HepG2 (cell line): Measurements from ENCODE around the gene ENO3. TPM values are rescaled to one million over a fixed set of nuclear protein-coding genes. Genes with fewer than 3 reads are reported as not detected.
A peak's percentile ranks its signal among the peaks of the same experiment; 100 is the strongest.

Experiments used
- EHMT2 ChIP-seq: fragments of 200-600 bp; sonication (generic); IDR thresholded peaks from 2 replicates; pipeline ENCODE4 v1.7.0; 2017; ENCODE audit warnings: antibody characterized with exemption, low read depth, low read length, borderline replicate concordance
- ELF3 ChIP-seq: IDR thresholded peaks from 2 replicates; pipeline ENCODE4 v1.6.1; 2016; ENCODE audit warnings: missing genetic modification reagents, missing compliant biosample characterization
- FOXK1 ChIP-seq: sonication (generic); formaldehyde crosslinking; IDR thresholded peaks from 2 replicates; pipeline ENCODE4 v1.4.0; 2020; ENCODE audit warnings: low read depth, missing genetic modification reagents, borderline replicate concordance
- GPBP1L1 ChIP-seq: sonication (generic); formaldehyde crosslinking; IDR thresholded peaks from 2 replicates; pipeline ENCODE4 v1.5.0; 2020; ENCODE audit warnings: mild to moderate bottlenecking, missing genetic modification reagents
- HOXA5 ChIP-seq: sonication (generic); formaldehyde crosslinking; IDR thresholded peaks from 2 replicates; pipeline ENCODE4 v1.4.0; 2020; ENCODE audit warnings: missing genetic modification reagents
- KLF6 ChIP-seq: IDR thresholded peaks from 2 replicates; pipeline ENCODE4 v1.8.0; 2016; ENCODE audit warnings: missing biosample characterization, missing genetic modification reagents
- NFE2 ChIP-seq: sonication (generic); formaldehyde crosslinking; IDR thresholded peaks from 2 replicates; pipeline ENCODE4 v1.4.0; 2020; ENCODE audit warnings: missing genetic modification reagents
- NR2F6 ChIP-seq, 2 experiments: IDR thresholded peaks; 2 replicates each; pipeline ENCODE4 v1.6.1; 2016; ENCODE audit warnings: antibody characterized with exemption in 1 of 2, mild to moderate bottlenecking in 1 of 2
- PCBP2 ChIP-seq: fragments of 200-400 bp; formaldehyde crosslinking; optimal IDR thresholded peaks from 2 replicates; pipeline ENCODE3; 2018; ENCODE audit warnings: low read length, low read depth; ENCODE audit not compliant: poor library complexity, severe bottlenecking
- SMAD3 ChIP-seq: sonication (generic); formaldehyde crosslinking; IDR thresholded peaks from 2 replicates; pipeline ENCODE4 v1.4.0; 2020; ENCODE audit warnings: missing genetic modification reagents
- SNRNP70 ChIP-seq: fragments of 200-400 bp; formaldehyde crosslinking; IDR thresholded peaks from 2 replicates; pipeline ENCODE4 v1.6.1; 2017; ENCODE audit warnings: mild to moderate bottlenecking, low read depth, low read length, moderate library complexity
- STAG1 ChIP-seq: sonication (generic); formaldehyde crosslinking; IDR thresholded peaks from 2 replicates; pipeline ENCODE4 v1.4.0; 2020; ENCODE audit warnings: missing genetic modification reagents
- TERF1 ChIP-seq: sonication (generic); formaldehyde crosslinking; IDR thresholded peaks from 2 replicates; pipeline ENCODE4 v1.8.0; 2022; ENCODE audit warnings: mild to moderate bottlenecking, missing genetic modification reagents, moderate library complexity
- ZBTB4 ChIP-seq: sonication (generic); formaldehyde crosslinking; IDR thresholded peaks from 2 replicates; pipeline ENCODE4 v1.4.0; 2020; ENCODE audit warnings: missing genetic modification reagents, mild to moderate bottlenecking, borderline replicate concordance
- ZHX1 ChIP-seq: sonication (generic); formaldehyde crosslinking; IDR thresholded peaks from 2 replicates; pipeline ENCODE4 v1.8.1; 2022; ENCODE audit warnings: low read depth, mild to moderate bottlenecking, missing genetic modification reagents
- ZMYM2 ChIP-seq: sonication (generic); formaldehyde crosslinking; IDR thresholded peaks from 2 replicates; pipeline ENCODE4 v1.8.0; 2022; ENCODE audit warnings: mild to moderate bottlenecking, missing genetic modification reagents
- ZNF451 ChIP-seq: sonication (generic); formaldehyde crosslinking; IDR thresholded peaks from 2 replicates; pipeline ENCODE4 v1.5.0; 2020; ENCODE audit warnings: mild to moderate bottlenecking, missing genetic modification reagents
- ZNF563 ChIP-seq: sonication (generic); formaldehyde crosslinking; IDR thresholded peaks from 2 replicates; pipeline ENCODE4 v1.8.0; 2022; ENCODE audit warnings: mild to moderate bottlenecking, moderate library complexity, missing genetic modification reagents
- ZNF768 ChIP-seq: sonication (generic); formaldehyde crosslinking; IDR thresholded peaks from 2 replicates; pipeline ENCODE4 v1.4.0; 2020; ENCODE audit warnings: missing genetic modification reagents
- ZNF775 ChIP-seq: sonication (generic); formaldehyde crosslinking; IDR thresholded peaks from 2 replicates; pipeline ENCODE4 v1.4.0; 2020; ENCODE audit warnings: missing genetic modification reagents, mild to moderate bottlenecking, moderate library complexity, borderline replicate concordance
- ZSCAN21 ChIP-seq: sonication (generic); formaldehyde crosslinking; IDR thresholded peaks from 2 replicates; pipeline ENCODE4 v1.8.0; 2022; ENCODE audit warnings: mild to moderate bottlenecking, missing genetic modification reagents, moderate library complexity, borderline replicate concordance
- polyA plus RNA-seq, 8 experiments: library from polyadenylated mRNA; depleted of rRNA in 3 of 8; stranded (reverse) in 7 of 8; unstranded in 1 of 8; fragments of >200 nt; fragmentation: Illumina TruSeq in 4 of 8; extraction: Trizol in 4 of 8; gene quantifications; 2 replicates each; pipeline versions ENCODE4 v1.2.1 to v1.2.3, GENCODE V29; 2011 to 2016; ENCODE audit warnings: low read depth in 4 of 8, missing spikeins in 1 of 8, mixed read lengths in 1 of 8; ENCODE audit not compliant: insufficient read depth in 1 of 8
- total RNA-seq, 5 experiments: library from RNA; depleted of rRNA; stranded (reverse); fragments of >200 nt; fragmentation: Illumina TruSeq; extraction: Trizol; gene quantifications; 2 replicates each; pipeline ENCODE4 v1.2.3, GENCODE V29; 2016; ENCODE audit warnings: low read depth in 1 of 5

The ENO3 gene
- total and polyA plus RNA-seq, 2 of the 13 experiments (the other 11 are each of a cell fraction or from before 2014, with no cell fraction given), result 59.8 to 69.8 TPM

- TF ChIP-seq NR2F6 (IDR thresholded peaks at IDR 0.05) (no peak), NR2F6 (CRISPR knock-in tag; IDR thresholded peaks at IDR 0.05) (no peak), ZNF768 (CRISPR knock-in tag) (no peak), GPBP1L1 (CRISPR knock-in tag) (no peak), PCBP2 (no peak), NFE2 (CRISPR knock-in tag) (no peak), TERF1 (CRISPR knock-in tag) (no peak), SNRNP70 (no peak), ZMYM2 (CRISPR knock-in tag) (no peak), SMAD3 (CRISPR knock-in tag) (no peak), ZNF563 (CRISPR knock-in tag) (no peak), ZNF451 (CRISPR knock-in tag) (no peak), HOXA5 (no peak), ZBTB4 (no peak), ZNF775 (CRISPR knock-in tag) (no peak), STAG1 (CRISPR knock-in tag) (peak; percentile 76), FOXK1 (CRISPR knock-in tag) (peak; percentile 14; the same call in 1 of the 2 replicates), ZSCAN21 (CRISPR knock-in tag) (no peak), EHMT2 (no peak), KLF6 (CRISPR knock-in tag) (no peak), ZHX1 (CRISPR knock-in tag) (no peak), ELF3 (no peak)
These were observed 47.7 kb upstream of the ENO3 start, which contains the start of gene CHRNE (continued) for GRCh38 chr17:4903051-4903818.
